NCI-H2029 treated with DMSO at 0.1 percent for 48 hours (cell line): ENCODE measurements around the gene FAM107B.
"Not testable (repeated sequence)": the region's sequence is repeated elsewhere in the genome, so short reads cannot be mapped to it uniquely, and the experiment has no call there.

Source experiments
- DNase-seq: peaks from one replicate; lab custom pipeline; 2025; lab: John Stamatoyannopoulos, UW

The FAM107B gene

GRCh38 chr10:14692344-14693076 lies 82.2 kb downstream of the FAM107B start:
- no peak for DNase-seq

DNA sequence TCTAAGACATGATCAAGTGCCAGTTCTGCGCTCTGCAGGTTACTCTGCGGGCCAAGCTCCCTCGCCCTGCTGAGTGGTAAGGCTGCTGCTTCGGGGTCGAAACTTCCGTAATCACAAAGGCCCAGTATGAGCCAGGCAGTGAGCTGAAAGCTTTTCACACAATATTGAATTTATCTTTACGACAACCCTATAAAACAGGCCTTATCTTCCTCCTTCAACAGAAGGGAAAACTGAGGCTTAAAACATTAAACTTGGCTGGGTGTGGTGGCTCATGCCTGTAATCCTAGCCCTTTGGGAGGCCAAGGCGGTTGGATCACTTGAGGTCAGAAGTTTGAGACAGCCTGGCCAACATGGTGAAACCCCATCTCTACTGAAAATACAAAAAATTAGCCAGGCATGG lies 83.3 kb downstream of the FAM107B start:
- no peak for DNase-seq

GRCh38 chr10:14688606-14689005 lies 86.1 kb downstream of the FAM107B start:
- DNase-seq = peak; percentile 13

DNA sequence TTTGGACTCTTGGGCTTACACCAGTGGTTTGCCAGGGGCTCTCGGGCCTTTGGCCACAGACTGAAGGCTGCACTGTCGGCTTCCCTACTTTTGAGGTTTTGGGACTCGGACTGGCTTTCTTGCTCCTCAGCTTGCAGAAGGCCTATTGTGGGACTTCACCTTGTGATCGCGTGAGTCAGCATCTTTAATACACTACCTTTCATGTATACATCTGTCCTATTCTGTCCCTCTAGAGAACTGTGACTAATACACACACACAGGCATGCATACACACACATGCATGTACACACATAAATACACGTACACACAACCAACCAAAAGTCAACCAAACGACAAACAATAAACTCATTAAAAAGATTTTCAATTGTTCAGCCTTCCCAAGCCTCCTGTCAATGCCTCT lies 86.5 kb downstream of the FAM107B start:
- not testable (repeated sequence) for DNase-seq

- peak; percentile 74 for DNase-seq
Measured at GRCh38 chr10:14687340-14687739, 87.4 kb downstream of the FAM107B start.

GRCh38 chr10:14686356-14686755 lies 88.3 kb downstream of the FAM107B start:
- DNase-seq = no peak

DNA sequence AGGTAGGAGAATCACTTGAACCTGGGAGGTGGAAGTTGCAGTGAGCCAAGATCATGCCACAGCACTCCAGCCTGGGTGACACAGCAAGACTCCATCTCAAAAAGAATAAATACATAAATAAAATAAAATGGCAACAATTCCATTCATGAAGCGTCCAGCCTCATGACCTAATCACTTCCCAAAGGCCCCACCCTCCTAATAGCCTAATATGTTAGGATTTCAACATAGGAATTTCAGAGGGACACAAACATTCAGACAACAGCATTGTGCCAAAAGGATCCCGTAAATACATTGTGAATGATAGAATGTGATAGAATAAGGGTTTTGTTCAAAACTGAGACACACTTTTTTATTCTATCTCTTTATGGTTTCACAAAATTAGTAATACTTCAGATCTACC lies 90.3 kb downstream of the FAM107B start:
- no peak for DNase-seq

- no peak for DNase-seq
Measured at GRCh38 chr10:14683256-14683655, 91.4 kb downstream of the FAM107B start.

- no peak for DNase-seq
Measured at GRCh38 chr10:14681802-14682201, 92.9 kb downstream of the FAM107B start.

GRCh38 chr10:14681305-14681704 lies 93.4 kb downstream of the FAM107B start:
- no peak for DNase-seq

GRCh38 chr10:14678637-14679036 lies 96.1 kb downstream of the FAM107B start:
- DNase-seq = no peak

DNA sequence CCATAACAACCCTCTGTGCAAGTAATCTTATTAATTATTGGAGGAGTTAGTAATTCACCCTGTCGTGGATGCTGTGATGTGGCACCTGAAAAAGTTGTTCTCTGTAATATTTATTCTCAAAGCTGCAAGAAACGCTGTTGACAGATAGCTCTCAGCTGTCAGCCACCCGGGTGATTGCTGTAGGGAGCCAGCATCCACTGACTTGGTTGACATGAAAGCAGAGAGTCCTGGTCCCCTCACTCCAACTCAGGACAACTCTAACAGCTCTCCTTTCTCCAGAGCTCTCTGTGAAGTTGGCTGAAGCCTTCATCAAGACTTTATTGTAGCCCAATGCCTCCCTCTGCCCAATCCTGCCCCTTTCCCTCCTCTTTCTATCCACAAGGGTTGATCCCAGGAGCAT lies 98.0 kb downstream of the FAM107B start:
- no peak for DNase-seq

- DNase-seq = no peak
Measured at GRCh38 chr10:14674376-14675050, 100.2 kb downstream of the FAM107B start.

- DNase-seq = no peak
Measured at GRCh38 chr10:14673189-14673861, 101.4 kb downstream of the FAM107B start.

- DNase-seq = no peak
Measured at GRCh38 chr10:14671386-14671831, 103.3 kb downstream of the FAM107B start.

DNA sequence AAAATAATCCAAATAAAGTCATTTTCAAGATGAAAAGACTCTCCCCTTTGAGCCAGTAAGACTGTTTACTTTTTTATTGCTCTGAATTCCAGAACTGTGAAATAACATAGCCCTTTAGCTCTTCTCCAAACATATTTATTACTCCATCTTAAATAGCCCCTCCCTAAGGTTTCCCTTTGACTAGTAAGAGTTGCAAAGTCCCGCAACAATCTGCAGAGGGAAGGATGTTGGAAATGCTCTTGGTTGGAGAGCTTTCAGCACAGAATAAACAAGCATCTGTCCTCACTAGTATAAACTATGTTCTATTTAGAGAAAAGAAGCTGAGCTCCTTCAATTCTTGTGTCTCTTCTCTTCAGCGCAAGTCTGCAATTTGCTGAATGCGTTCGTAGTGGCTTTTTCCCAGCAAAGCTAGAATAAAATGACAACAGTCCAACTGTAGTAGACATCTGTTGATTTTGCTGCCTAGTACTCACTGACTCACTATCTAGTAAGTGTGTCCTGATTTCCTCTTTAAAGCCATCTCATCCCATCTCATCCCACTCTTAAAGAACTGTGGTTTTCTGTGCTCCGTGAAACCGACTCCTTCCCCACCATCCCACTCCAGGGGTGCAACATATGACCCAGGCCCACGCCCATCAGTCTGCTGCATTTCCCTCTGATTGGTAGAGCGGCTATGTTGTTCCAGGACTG lies 104.0 kb downstream of the FAM107B start:
- no peak for DNase-seq

- DNase-seq = no peak
Measured at GRCh38 chr10:14669576-14669975, 105.1 kb downstream of the FAM107B start.

GRCh38 chr10:14667781-14668180 lies 106.9 kb downstream of the FAM107B start:
- DNase-seq = no peak

DNA sequence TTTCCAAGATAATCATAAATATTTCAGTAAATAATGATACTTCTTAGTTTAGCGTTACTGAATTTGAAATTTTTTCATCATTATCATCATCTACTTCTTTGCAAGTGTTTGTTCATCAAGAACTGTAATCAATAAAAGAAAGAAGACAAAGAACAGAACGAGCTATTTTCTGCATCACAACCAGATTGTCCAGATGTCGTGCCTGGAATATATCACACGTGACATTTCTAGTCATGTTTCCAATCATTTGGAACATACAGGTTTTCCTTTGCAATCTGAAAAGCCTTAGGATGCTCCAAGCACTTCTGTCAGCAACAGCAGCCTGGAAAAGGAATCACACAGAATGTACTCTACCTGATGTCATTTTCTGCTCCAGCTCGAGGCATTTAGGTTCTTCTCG lies 107.4 kb downstream of the FAM107B start:
- DNase-seq = no peak

GRCh38 chr10:14665865-14666857 lies 108.5 kb downstream of the FAM107B start:
- no peak for DNase-seq

- no peak for DNase-seq
Measured at GRCh38 chr10:14665304-14665703, 109.4 kb downstream of the FAM107B start.
